NCI-H2196 treated with DMSO at 0.1 percent for 48 hours (cell line): ENCODE data around the gene CTPS1.

ENCODE experiments used
- DNase-seq: peaks from one replicate; lab custom pipeline; 2025; ENCODE audit not compliant: unreplicated experiment; lab: John Stamatoyannopoulos, UW

The CTPS1 gene

GRCh38 chr1:41022424-41022823 lies 42.9 kb downstream of the CTPS1 start:
- DNase-seq = no peak

- DNase-seq = no peak
These were observed 43.9 kb downstream of the CTPS1 start for GRCh38 chr1:41023279-41023990.

GRCh38 chr1:41024953-41025352 lies 45.5 kb downstream of the CTPS1 start:
- no peak for DNase-seq

- no peak for DNase-seq
These were observed 46.7 kb downstream of the CTPS1 start for GRCh38 chr1:41025979-41026819.

GRCh38 chr1:41028034-41028642 lies 48.6 kb downstream of the CTPS1 start:
- no peak for DNase-seq

GRCh38 chr1:41030872-41031616 lies 51.5 kb downstream of the CTPS1 start:
- DNase-seq = no peak

GRCh38 chr1:41032147-41032546 lies 52.7 kb downstream of the CTPS1 start:
- DNase-seq = no peak

GRCh38 chr1:41033272-41033671 lies 53.8 kb downstream of the CTPS1 start:
- DNase-seq = no peak

GRCh38 chr1:41037116-41037903 lies 57.8 kb downstream of the CTPS1 start:
- DNase-seq = no peak

- no peak for DNase-seq
These were observed 58.6 kb downstream of the CTPS1 start for GRCh38 chr1:41038110-41038509.

- DNase-seq = no peak
These were observed 62.2 kb downstream of the CTPS1 start for GRCh38 chr1:41041614-41042270.

GRCh38 chr1:41044187-41044586 lies 64.7 kb downstream of the CTPS1 start:
- no peak for DNase-seq

- DNase-seq = no peak
These were observed 66.2 kb downstream of the CTPS1 start for GRCh38 chr1:41045740-41046139.

GRCh38 chr1:41046347-41046775 lies 66.9 kb downstream of the CTPS1 start:
- DNase-seq = no peak

- no peak for DNase-seq
These were observed 69.0 kb downstream of the CTPS1 start for GRCh38 chr1:41048540-41048939.

GRCh38 chr1:41051022-41051421 lies 71.5 kb downstream of the CTPS1 start:
- no peak for DNase-seq

- DNase-seq = no peak
These were observed 73.8 kb downstream of the CTPS1 start for GRCh38 chr1:41053316-41053715.

GRCh38 chr1:41056907-41057306 lies 77.4 kb downstream of the CTPS1 start:
- DNase-seq = no peak
